NOMO-1 treated with DMSO at 0.1 percent for 48 hours (cell line): ENCODE data around the gene PAK4.

Source experiments
- DNase-seq: peaks from one replicate; lab custom pipeline; 2025; ENCODE audit not compliant: unreplicated experiment; lab: John Stamatoyannopoulos, UW

The PAK4 gene

GRCh38 chr19:39162441-39163043, 37.0 kb downstream of the PAK4 start:
- DNase-seq = no peak

GRCh38 chr19:39163621-39164020, 38.0 kb downstream of the PAK4 start:
- no peak for DNase-seq

- no peak for DNase-seq
These were observed 38.7 kb downstream of the PAK4 start for GRCh38 chr19:39164289-39164688.

- no peak for DNase-seq
These were observed 40.3 kb downstream of the PAK4 start for GRCh38 chr19:39165857-39166256.

GRCh38 chr19:39166571-39167391, 41.2 kb downstream of the PAK4 start:
- no peak for DNase-seq

- no peak for DNase-seq
These were observed 42.1 kb downstream of the PAK4 start for GRCh38 chr19:39167461-39168257.

- no peak for DNase-seq
These were observed 42.9 kb downstream of the PAK4 start for GRCh38 chr19:39168258-39169142.

- no peak for DNase-seq
These were observed 43.7 kb downstream of the PAK4 start for GRCh38 chr19:39169143-39169810.

- DNase-seq = no peak
These were observed 45.0 kb downstream of the PAK4 start for GRCh38 chr19:39170386-39171231.

GRCh38 chr19:39171479-39172465, 46.2 kb downstream of the PAK4 start:
- DNase-seq = no peak

- no peak for DNase-seq
These were observed 47.3 kb downstream of the PAK4 start for GRCh38 chr19:39172700-39173501.

- no peak for DNase-seq
These were observed 48.0 kb downstream of the PAK4 start for GRCh38 chr19:39173502-39173991.

- no peak for DNase-seq
These were observed 48.6 kb downstream of the PAK4 start for GRCh38 chr19:39174142-39174541.

GRCh38 chr19:39174558-39175544, 49.3 kb downstream of the PAK4 start:
- no peak for DNase-seq

GRCh38 chr19:39175564-39175963, 50.0 kb downstream of the PAK4 start:
- no peak for DNase-seq

- no peak for DNase-seq
These were observed 51.6 kb downstream of the PAK4 start for GRCh38 chr19:39177110-39177699.
